HEK293 (cell line): ENCODE results near the gene PWWP2A.

Experiments
- CTCF ChIA-PET: fragments of 350-600 bp; formaldehyde crosslinking; extraction: SDS; loops from one replicate; lab custom pipeline; 2021; ENCODE audit warnings: antibody characterized with exemption; lab: Yijun Ruan, JAX
- POLR2A ChIA-PET: fragments of 300-600 bp; formaldehyde crosslinking; extraction: SDS; loops from one replicate; lab custom pipeline; 2020; ENCODE audit warnings: antibody characterized with exemption, inconsistent platforms; lab: Yijun Ruan, JAX
- H3K27ac ChIP-seq: fragments of 200-500 bp; sonication (Bioruptor generic); 2 replicates; pipeline ENCODE4 v1.5.1; 2014; ENCODE audit warnings: low read depth, low read length, control low read depth, inconsistent platforms; ENCODE audit errors: extremely low read depth
- H3K36me3 ChIP-seq, 2 experiments: fragments of 200-500 bp in 1 of 2; sonication (Bioruptor generic) in 1 of 2; 1 replicate in 1 of 2; 2 replicates in 1 of 2; pipeline ENCODE4 v1.5.1; 2014 to 2017; ENCODE audit warnings: inconsistent platforms in 2 of 2, low read length in 2 of 2; ENCODE audit not compliant: control insufficient read depth in 2 of 2, insufficient read depth in 1 of 2
- H3K4me1 ChIP-seq: fragments of 200-500 bp; sonication (Bioruptor generic); 2 replicates; pipeline ENCODE4 v1.5.1; 2014; ENCODE audit warnings: mild to moderate bottlenecking, low read length, inconsistent platforms; ENCODE audit not compliant: control insufficient read depth, insufficient read depth
- H3K4me3 ChIP-seq: 2 replicates; pipeline ENCODE4 v1.5.1; 2011; ENCODE audit warnings: low read depth, mild to moderate bottlenecking, control low read depth, low read length, moderate library complexity
- H3K9me3 ChIP-seq: fragments of 200-500 bp; sonication (Bioruptor generic); 2 replicates; pipeline ENCODE4 v1.5.1; 2014; ENCODE audit warnings: low read depth, low read length, inconsistent platforms; ENCODE audit not compliant: control insufficient read depth, insufficient read depth
- HOXC10 ChIP-seq: sonication (generic); formaldehyde crosslinking; IDR thresholded peaks from 2 replicates; pipeline ENCODE4 v1.8.1; 2023; ENCODE audit warnings: mild to moderate bottlenecking, missing genetic modification reagents
- KLF7 ChIP-seq: fragments of 450-650 bp; formaldehyde crosslinking; IDR thresholded peaks from 2 replicates; pipeline ENCODE4 v1.5.1; 2016; ENCODE audit warnings: missing biosample characterization, missing genetic modification characterization, borderline replicate concordance
- PRDM10 ChIP-seq: fragments of 450-650 bp; formaldehyde crosslinking; IDR thresholded peaks from 2 replicates; pipeline ENCODE4 v1.5.1; 2016; ENCODE audit warnings: missing biosample characterization, missing genetic modification characterization
- REPIN1 ChIP-seq: fragments of 450-650 bp; formaldehyde crosslinking; IDR thresholded peaks from 2 replicates; pipeline ENCODE4 v1.5.1; 2017; ENCODE audit warnings: missing biosample characterization, missing genetic modification characterization, low read depth
- SALL2 ChIP-seq: fragments of 450-650 bp; formaldehyde crosslinking; IDR thresholded peaks from 2 replicates; pipeline ENCODE4 v1.5.0; 2017; ENCODE audit warnings: missing biosample characterization, mild to moderate bottlenecking, missing genetic modification characterization, borderline replicate concordance
- ZBTB21 ChIP-seq: fragments of 450-650 bp; formaldehyde crosslinking; IDR thresholded peaks from 2 replicates; pipeline ENCODE4 v1.5.1; 2017; ENCODE audit warnings: missing biosample characterization, missing genetic modification characterization
- ZBTB44 ChIP-seq: fragments of 450-650 bp; IDR thresholded peaks from 2 replicates; pipeline ENCODE4 v1.5.1; 2018; ENCODE audit warnings: missing biosample characterization, mild to moderate bottlenecking, missing genetic modification characterization
- ZNF18 ChIP-seq: fragments of 450-650 bp; formaldehyde crosslinking; IDR thresholded peaks from 2 replicates; pipeline ENCODE4 v1.5.1; 2016; ENCODE audit warnings: missing biosample characterization, missing genetic modification characterization
- ZNF23 ChIP-seq: fragments of 450-650 bp; formaldehyde crosslinking; IDR thresholded peaks from 2 replicates; pipeline ENCODE4 v1.5.1; 2016; ENCODE audit warnings: missing biosample characterization, missing genetic modification characterization, borderline replicate concordance
- ZNF362 ChIP-seq: fragments of 450-650 bp; formaldehyde crosslinking; IDR thresholded peaks from 2 replicates; pipeline ENCODE4 v1.5.1; 2016; ENCODE audit warnings: missing biosample characterization, missing genetic modification characterization
- ZNF366 ChIP-seq: fragments of 450-650 bp; formaldehyde crosslinking; conservative IDR thresholded peaks from 2 replicates; pipeline ENCODE4 v1.5.1; 2016; ENCODE audit warnings: missing biosample characterization, missing genetic modification characterization
- ZNF398 ChIP-seq: fragments of 450-650 bp; formaldehyde crosslinking; IDR thresholded peaks from 2 replicates; pipeline ENCODE4 v1.5.1; 2017; ENCODE audit warnings: missing biosample characterization, missing genetic modification characterization
- ZNF423 ChIP-seq: fragments of 450-650 bp; formaldehyde crosslinking; IDR thresholded peaks from 2 replicates; pipeline ENCODE4 v1.5.1; 2016; ENCODE audit warnings: missing biosample characterization, missing genetic modification characterization
- ZNF426 ChIP-seq: fragments of 450-650 bp; formaldehyde crosslinking; IDR thresholded peaks from 2 replicates; pipeline ENCODE4 v1.5.1; 2017; ENCODE audit warnings: missing biosample characterization, missing genetic modification characterization, mild to moderate bottlenecking, inconsistent platforms, moderate library complexity
- ZNF521 ChIP-seq: fragments of 450-650 bp; formaldehyde crosslinking; IDR thresholded peaks from 2 replicates; pipeline ENCODE4 v1.5.1; 2017; ENCODE audit warnings: missing biosample characterization, mild to moderate bottlenecking, missing genetic modification characterization
- ZNF585B ChIP-seq: fragments of 450-650 bp; formaldehyde crosslinking; IDR thresholded peaks from 2 replicates; pipeline ENCODE4 v1.5.1; 2016; ENCODE audit warnings: missing biosample characterization, missing genetic modification characterization
- ZSCAN30 ChIP-seq: fragments of 450-650 bp; IDR thresholded peaks from 2 replicates; pipeline ENCODE4 v1.5.1; 2018; ENCODE audit warnings: missing biosample characterization, mild to moderate bottlenecking, missing genetic modification characterization, moderate library complexity

The PWWP2A gene

GRCh38 chr5:160108124-160108523, 11.1 kb downstream of the PWWP2A start:
- no peaks in the 10 kb centered on the region for H3K4me1 ChIP-seq
- peaks cover 22 to 32% of the 10 kb centered on the region in 2 experiments; a peak in 2 of 3 replicates for H3K36me3 ChIP-seq
- TF ChIP-seq ZNF426, result no peak
- H3K9me3 ChIP-seq, result no peaks in the 10 kb centered on the region
- no peak overlapping the region for H3K27ac ChIP-seq
- no peak overlapping the region for H3K4me3 ChIP-seq
- ChIA-PET CTCF (interaction anchor here (0.6 to 2.0 kb wide), 2 partner anchors 27 to 362 kb away, joined by 3 to 6 read pairs; no protein-coding TSS in a partner anchor), POLR2A (no interaction called here)

- no peak overlapping the region for H3K4me3 ChIP-seq
- ChIA-PET CTCF (interaction anchor here (0.6 to 0.7 kb wide), 4 partner anchors 82 to 244 kb away, joined by 3 to 6 read pairs (median 3); no protein-coding TSS in a partner anchor), POLR2A (interaction anchor here (0.6 kb wide), 1 partner anchor 93 kb away, joined by 4 read pairs; no protein-coding TSS in a partner anchor)
- H3K36me3 ChIP-seq, result peaks cover 4 to 22% of the 10 kb centered on the region in 2 experiments; a peak in 2 of 3 replicates
- no peak for TF ChIP-seq ZNF366 (tag by site-specific recombination)
- no peak for TF ChIP-seq ZSCAN30 (tag by site-specific recombination)
- no peak for TF ChIP-seq HOXC10 (CRISPR knock-in tag)
- peak; percentile 36; the same call in 1 of the 2 replicates for TF ChIP-seq ZNF585B
- peak; percentile 29; the same call in 1 of the 2 replicates for TF ChIP-seq PRDM10
- no peak for TF ChIP-seq ZBTB44 (tag by site-specific recombination)
- no peaks in the 10 kb centered on the region for H3K9me3 ChIP-seq
- H3K27ac ChIP-seq, result no peak overlapping the region
- H3K4me1 ChIP-seq, result no peaks in the 10 kb centered on the region
These were observed 13.4 kb downstream of the PWWP2A start for GRCh38 chr5:160105686-160106360.

- POLR2A ChIA-PET, result no interaction called here
- H3K36me3 ChIP-seq, result peaks cover 9 to 11% of the 10 kb centered on the region in 2 experiments; a peak in 2 of 3 replicates
These were observed 21.3 kb downstream of the PWWP2A start for GRCh38 chr5:160097991-160098390.

More at GRCh38 chr5:160097991-160098390, 21.3 kb downstream of the PWWP2A start:
- TF ChIP-seq ZNF18 (tag by site-specific recombination), result no peak
- no peak for TF ChIP-seq ZBTB21 (tag by site-specific recombination)
- no peak for TF ChIP-seq ZNF521
- TF ChIP-seq ZNF398, result no peak
- TF ChIP-seq ZNF362 (tag by site-specific recombination), result no peak
- no peak for TF ChIP-seq REPIN1 (tag by site-specific recombination)
- TF ChIP-seq SALL2, result no peak
- no peak for TF ChIP-seq ZNF23 (tag by site-specific recombination)
- TF ChIP-seq ZNF423 (tag by site-specific recombination), result no peak
- no peak for TF ChIP-seq KLF7 (tag by site-specific recombination)
- Histone ChIP-seq H3K9me3 (no peaks in the 10 kb centered on the region), H3K4me3 (no peak overlapping the region), H3K4me1 (no peaks in the 10 kb centered on the region), H3K27ac (no peak overlapping the region)
- CTCF ChIA-PET, result interaction anchor here (1.0 kb wide), 1 partner anchor 17 kb away, joined by 6 read pairs; no protein-coding TSS in a partner anchor
